Chondrocyte (in vitro differentiated cells): ENCODE data around the gene TMEM106C. TPM values are rescaled to one million over a fixed set of nuclear protein-coding genes. Genes with fewer than 3 reads are reported as not detected.
A peak's percentile ranks its signal among the peaks of the same experiment; 100 is the strongest.

Source experiments
- DNase-seq: peaks from one replicate; pipeline ENCODE4 v3.0.0; 2021; ENCODE audit warnings: mixed read lengths, low spot score
- H3K27ac Mint-ChIP-seq: one replicate; pipeline ENCODE4 v1.8.0; 2021; ENCODE audit warnings: mild to moderate bottlenecking, moderate library complexity, mixed read lengths; ENCODE audit not compliant: unreplicated experiment
- H3K27me3 Mint-ChIP-seq: 2 replicates; pipeline ENCODE4 v1.8.0; 2021; ENCODE audit warnings: low read depth, mixed read lengths
- H3K36me3 Mint-ChIP-seq: 2 replicates; pipeline ENCODE4 v1.8.0; 2021; ENCODE audit warnings: low read depth, mixed read lengths
- H3K4me1 Mint-ChIP-seq: 2 replicates; pipeline ENCODE4 v1.8.0; 2021; ENCODE audit warnings: low read depth, mild to moderate bottlenecking, mixed read lengths
- H3K4me3 Mint-ChIP-seq: one replicate; pipeline ENCODE4 v1.8.0; 2021; ENCODE audit warnings: mild to moderate bottlenecking, moderate library complexity, mixed read lengths; ENCODE audit not compliant: unreplicated experiment
- H3K9me3 Mint-ChIP-seq: 2 replicates; pipeline ENCODE4 v1.8.0; 2021; ENCODE audit warnings: low read depth, mixed read lengths
- total RNA-seq: library from RNA; stranded (reverse); gene quantifications from 3 replicates; pipeline ENCODE4 v1.2.1, GENCODE V29; 2021
- TF ChIP-seq, protein P1 (sequence below): fragments of 200-600 bp; sonication (generic); IDR thresholded peaks from 2 replicates; pipeline ENCODE4 v1.5.0; 2021; ENCODE audit warnings: antibody characterized with exemption, mild to moderate bottlenecking, moderate library complexity

TMEM106C gene
- total RNA-seq, 1 donor from 2014 or later = 54.3 TPM

DNA sequence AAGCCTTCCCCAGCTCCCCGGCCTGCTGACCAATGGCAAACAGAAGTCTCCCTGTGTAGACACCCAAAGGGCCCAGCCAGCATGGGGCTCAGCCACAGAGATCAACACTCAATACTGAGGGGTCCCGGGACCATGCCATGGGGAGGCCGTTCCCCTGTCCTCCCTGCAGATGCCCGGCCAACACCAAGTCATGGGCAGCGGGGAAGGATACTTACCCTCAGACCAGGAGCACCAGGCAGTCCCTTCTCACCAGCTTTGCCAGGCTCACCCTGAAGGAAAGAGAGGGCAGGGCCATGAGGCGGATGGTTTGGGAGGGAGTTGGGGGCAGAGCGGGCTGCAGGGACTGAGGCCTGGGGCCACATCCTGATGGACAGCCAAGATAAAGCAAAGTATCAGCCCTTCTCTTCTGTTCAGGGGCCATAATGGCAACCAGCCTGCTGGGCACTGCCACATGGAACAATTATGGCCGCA, 21.0 kb downstream of the TMEM106C start:
- Mint-ChIP-seq H3K4me1 (peaks cover 13% of the 10 kb centered on the region), H3K27ac (no peak overlapping the region), H3K4me3 (no peak overlapping the region), H3K36me3 (no peaks in the 10 kb centered on the region), H3K9me3 (no peaks in the 10 kb centered on the region), H3K27me3 (peaks cover 2% of the 10 kb centered on the region)
- DNase-seq = peak; percentile 60
- TF ChIP-seq, protein P1, sequence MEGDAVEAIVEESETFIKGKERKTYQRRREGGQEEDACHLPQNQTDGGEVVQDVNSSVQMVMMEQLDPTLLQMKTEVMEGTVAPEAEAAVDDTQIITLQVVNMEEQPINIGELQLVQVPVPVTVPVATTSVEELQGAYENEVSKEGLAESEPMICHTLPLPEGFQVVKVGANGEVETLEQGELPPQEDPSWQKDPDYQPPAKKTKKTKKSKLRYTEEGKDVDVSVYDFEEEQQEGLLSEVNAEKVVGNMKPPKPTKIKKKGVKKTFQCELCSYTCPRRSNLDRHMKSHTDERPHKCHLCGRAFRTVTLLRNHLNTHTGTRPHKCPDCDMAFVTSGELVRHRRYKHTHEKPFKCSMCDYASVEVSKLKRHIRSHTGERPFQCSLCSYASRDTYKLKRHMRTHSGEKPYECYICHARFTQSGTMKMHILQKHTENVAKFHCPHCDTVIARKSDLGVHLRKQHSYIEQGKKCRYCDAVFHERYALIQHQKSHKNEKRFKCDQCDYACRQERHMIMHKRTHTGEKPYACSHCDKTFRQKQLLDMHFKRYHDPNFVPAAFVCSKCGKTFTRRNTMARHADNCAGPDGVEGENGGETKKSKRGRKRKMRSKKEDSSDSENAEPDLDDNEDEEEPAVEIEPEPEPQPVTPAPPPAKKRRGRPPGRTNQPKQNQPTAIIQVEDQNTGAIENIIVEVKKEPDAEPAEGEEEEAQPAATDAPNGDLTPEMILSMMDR = no peak

DNA sequence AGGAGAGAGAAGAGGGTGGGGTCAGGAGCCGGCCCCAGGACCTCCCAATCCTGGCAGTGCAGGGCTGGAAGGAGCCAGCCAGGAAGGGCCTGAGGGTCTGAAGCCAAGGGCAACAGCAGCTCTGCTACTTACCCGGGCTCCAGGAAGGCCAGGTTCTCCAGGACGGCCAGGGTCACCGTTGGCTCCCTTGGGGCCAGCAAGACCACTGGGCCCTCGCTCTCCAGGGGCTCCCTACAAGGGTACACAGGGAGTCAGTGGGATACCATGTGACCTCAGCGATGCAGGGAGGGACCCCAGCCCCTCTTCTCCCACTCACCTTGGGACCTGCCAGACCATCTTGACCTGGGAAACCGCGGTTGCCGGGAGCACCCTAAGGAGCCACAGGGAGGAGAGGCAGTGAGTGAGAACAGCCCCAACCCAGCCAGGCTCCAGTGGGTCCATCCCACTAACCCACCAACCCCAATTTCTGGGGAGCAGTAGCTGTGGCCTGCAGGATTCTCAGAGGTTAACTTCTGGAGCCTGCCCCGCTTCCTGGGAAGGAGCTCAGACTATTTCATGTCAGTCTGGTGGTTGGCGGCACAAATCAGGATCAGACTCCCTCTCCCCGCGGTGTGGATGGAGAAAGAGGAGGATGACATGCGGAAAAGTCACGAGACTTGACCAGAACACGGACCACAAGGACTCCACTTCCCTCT, 22.3 kb downstream of the TMEM106C start:
- Mint-ChIP-seq H3K4me3 (no peak overlapping the region), H3K9me3 (no peaks in the 10 kb centered on the region), H3K27ac (no peak overlapping the region), H3K4me1 (peaks cover 13% of the 10 kb centered on the region), H3K36me3 (no peaks in the 10 kb centered on the region), H3K27me3 (no peaks in the 10 kb centered on the region)
- peak; percentile 79 for DNase-seq
- TF ChIP-seq, protein P1 = no peak

DNA sequence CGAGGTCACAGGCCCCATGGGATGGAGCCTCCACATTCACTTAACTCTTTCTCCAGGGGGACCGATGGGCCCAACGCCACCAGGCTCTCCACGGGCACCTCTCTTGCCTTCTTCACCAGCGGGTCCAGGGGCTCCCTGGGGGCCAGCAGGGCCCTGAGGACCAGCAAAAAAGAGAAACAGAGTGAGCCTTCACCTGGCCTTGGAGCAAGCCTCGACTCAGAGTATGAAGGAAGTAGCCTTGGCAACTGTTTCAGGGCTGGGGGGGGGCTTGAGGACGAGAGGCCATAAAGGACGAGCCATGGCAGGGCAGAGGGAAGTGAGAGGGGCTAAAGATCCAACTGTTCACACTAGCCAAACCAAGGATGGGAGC, 22.9 kb downstream of the TMEM106C start:
- no peak overlapping the region for H3K4me3 Mint-ChIP-seq
- H3K4me1 Mint-ChIP-seq = peaks cover 13% of the 10 kb centered on the region
- peak; percentile 51 for DNase-seq
- no peaks in the 10 kb centered on the region for H3K36me3 Mint-ChIP-seq
- H3K9me3 Mint-ChIP-seq = no peaks in the 10 kb centered on the region
- H3K27me3 Mint-ChIP-seq = no peaks in the 10 kb centered on the region
- H3K27ac Mint-ChIP-seq = no peak overlapping the region
- TF ChIP-seq, protein P1 = no peak

DNA sequence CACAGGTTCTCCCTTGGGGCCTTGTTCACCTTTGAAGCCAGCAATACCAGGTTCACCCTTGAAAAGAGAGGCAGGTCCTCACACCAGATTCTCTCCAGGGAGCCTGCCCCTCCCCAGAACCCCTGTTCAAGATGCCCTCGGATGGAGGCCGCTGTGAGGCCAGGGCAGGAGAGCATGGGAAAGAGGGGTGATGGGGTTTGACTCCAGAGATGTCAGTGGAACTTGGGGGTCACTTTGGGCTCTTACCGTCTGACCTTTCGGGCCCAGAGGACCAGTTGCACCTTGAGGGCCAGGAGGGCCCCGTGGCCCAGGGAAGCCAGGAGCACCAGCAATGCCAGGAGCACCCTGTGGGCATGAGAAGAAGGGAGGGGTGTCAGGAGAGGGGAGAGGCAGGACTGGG, 23.4 kb downstream of the TMEM106C start:
- no peak overlapping the region for H3K4me3 Mint-ChIP-seq
- TF ChIP-seq, protein P1 = no peak
- no peaks in the 10 kb centered on the region for H3K27me3 Mint-ChIP-seq
- no peaks in the 10 kb centered on the region for H3K36me3 Mint-ChIP-seq
- no peak overlapping the region for H3K27ac Mint-ChIP-seq
- H3K4me1 Mint-ChIP-seq = peaks cover 13% of the 10 kb centered on the region
- DNase-seq = peak; percentile 40
- H3K9me3 Mint-ChIP-seq = no peaks in the 10 kb centered on the region

DNA sequence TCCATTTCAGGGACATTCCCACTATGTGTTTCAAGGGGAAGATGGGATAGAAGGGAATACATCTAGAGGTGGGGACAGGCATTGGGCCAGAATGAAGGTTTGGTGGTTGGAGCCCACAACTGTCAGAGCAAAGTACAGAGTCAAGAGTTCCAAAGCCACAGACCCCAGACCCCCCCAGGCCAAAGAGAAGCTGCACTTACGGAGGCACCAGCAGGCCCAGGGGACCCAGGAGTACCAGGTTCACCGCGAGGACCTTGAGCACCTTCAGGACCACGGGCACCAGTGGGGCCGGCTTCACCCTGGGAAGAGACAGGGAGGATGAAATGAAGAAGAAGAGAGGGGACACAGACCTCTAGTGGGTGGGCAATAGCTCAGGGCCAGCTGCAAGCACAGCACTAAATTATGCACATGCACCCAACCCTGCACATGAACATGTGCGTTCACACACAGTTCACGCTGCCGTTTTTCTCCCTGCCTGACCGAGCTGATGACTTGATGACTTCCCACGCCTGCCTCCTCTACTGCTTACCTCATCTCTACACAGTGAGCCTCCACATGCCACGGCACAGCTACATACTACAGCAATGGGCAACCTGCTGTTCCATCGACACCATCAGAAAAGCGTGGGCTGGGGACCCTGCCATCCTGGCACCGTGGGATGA, 24.1 kb downstream of the TMEM106C start:
- TF ChIP-seq, protein P1 = no peak
- Mint-ChIP-seq H3K9me3 (no peaks in the 10 kb centered on the region), H3K4me3 (no peak overlapping the region), H3K36me3 (no peaks in the 10 kb centered on the region), H3K27me3 (no peaks in the 10 kb centered on the region), H3K4me1 (peaks cover 13% of the 10 kb centered on the region), H3K27ac (no peak overlapping the region)
- peak; percentile 56 for DNase-seq
